ENCODE data around the gene CDH13.
A peak's percentile ranks its signal among the peaks of the same experiment; 100 is the strongest.

CDH13 gene

DNA sequence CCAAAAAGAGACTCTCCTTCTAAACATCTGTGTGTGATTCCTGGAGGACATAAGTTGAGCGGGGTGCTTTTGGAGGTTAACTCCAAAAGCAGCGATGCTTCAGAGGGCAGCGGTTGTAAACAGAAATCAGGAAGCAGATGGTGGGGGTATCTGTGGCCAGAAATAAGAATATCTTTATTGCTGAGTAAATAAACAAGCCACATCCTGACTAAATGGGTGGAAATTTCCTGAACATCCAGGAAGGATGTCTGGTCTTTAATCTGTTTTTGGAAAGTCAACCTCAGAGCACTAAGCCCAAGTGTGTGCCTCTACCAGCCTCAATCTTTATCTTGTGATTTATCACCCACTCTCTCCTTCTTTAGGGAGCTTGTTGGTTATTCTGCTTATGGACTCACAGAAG lies 123.3 kb downstream of the CDH13 start:
- DNase-seq, result no peak

DNA sequence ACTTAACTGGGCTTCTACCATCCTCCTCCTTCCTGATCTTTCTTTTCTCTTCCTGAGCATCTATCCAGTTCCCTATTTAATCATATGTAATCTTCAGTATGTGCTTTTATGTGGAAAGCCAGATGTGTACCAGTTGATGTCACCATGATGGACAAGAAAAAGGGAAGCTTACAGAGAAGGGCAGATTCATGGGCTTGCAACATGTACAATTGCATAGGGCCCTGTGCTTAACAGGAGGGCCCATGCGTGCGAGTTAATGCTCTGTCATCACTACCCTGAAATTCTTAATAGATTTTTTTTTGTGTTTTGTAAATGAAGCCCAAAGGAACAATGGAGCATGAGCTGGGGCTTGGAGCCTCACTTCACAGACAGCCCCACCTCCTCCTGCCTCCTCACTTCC lies 124.3 kb downstream of the CDH13 start:
- no peak for DNase-seq

DNA sequence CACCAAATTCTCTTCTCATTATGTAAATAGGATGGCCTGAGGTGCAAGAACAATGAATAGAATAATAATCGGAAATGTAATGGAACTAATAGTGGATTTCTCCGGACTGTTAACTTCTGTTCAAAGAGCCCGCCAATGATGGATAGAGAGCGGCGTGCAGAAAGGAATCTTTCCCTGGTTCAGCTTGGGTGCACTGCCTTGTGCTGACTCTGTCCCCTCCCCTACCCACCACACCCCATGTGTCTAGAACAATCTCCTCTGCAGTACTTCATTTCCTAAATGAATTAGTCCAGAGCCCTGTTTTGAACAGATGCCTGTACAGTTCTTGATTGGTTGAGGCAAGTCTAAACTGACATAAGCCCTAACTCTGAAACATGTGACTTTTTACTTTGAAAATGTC lies 125.4 kb downstream of the CDH13 start:
- DNase-seq, result no peak

DNA sequence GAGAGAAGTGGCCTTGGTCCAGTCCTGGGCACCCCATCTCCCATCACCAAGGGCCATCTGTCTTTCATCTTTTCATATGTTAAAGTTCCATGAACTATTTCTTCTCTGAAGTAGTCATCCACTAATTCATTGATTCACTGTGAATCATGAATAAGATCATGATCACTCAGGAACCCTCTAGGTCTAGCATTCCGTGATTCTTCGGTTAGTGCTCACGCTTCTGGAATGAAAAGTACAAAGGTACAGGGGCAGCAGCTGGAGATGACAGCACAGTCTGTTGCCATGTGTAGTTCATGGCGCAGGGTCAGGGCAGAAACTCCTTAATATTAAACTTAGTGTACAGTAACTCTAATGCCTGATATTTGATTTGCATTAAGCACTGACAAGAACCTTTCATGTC lies 127.1 kb downstream of the CDH13 start:
- peak; percentile 54 for DNase-seq

DNA sequence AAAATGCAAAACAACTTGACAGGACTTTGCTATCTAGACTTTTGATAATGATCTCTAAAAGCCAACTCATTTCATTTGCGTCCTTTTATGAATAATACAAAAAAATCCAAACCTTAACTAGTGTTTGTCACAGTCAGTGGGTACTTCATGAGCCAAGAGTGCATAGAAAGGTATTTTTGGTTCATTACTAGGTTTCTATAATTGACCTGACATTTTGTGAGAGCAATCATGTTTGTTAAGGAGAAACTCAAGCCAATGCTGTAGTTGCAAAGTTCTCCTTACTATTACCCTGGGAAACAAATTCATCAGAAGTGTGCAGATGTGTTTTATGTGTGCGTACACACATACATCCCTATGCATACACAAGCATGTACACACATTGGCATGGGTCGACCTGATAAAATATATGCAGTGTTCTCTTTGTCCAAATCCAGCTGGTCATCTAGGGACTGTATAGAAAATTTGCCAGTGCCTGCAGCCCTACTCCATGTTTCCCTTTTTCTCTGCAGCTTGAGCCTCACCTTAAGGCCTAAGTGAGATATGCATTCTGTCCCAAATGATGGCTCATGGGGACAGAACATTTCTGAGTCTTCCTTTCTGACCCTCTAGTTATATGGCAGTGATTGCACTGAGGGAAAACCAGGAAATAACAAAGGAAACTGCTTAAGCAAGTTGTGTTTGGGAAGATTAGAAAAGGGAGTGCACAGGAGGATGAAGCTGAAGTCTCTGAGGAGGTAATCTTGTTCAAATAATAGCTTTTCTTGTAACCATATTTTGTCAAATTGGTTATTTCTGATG lies 128.1 kb downstream of the CDH13 start:
- no peak for DNase-seq

DNA sequence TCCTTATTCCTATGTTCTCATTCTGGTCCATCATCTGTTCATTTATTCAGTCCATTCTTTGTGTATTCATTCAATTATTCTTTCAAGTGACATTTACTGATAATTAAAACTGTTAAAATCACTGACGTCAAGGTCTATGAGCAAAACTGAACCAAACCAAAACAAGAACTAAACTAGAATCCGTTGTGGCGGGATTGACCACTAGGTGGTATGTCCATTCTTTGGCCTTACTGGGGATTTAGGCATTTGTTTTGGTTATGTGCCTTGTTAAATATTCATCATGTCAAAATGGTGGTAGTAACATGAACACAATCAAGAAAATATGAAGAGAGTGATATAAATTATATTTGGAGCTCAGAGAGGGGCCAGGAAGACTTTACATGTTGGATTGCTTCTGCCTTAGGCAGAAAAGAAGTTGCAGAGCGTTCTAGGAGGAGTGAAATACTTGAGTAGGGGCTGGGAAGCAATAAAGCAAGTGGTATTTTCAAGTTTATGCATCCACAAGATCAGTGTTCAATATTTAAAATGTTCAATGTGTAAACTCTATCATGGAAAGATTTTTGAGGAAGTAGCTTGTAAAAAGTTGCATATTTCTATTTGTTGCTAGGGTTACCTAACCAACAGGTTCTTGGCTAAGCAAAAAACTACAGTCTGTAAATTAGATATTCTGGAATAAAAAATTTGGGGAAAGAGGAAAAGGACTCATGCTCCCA lies 129.0 kb downstream of the CDH13 start:
- no peak for DNase-seq

DNA sequence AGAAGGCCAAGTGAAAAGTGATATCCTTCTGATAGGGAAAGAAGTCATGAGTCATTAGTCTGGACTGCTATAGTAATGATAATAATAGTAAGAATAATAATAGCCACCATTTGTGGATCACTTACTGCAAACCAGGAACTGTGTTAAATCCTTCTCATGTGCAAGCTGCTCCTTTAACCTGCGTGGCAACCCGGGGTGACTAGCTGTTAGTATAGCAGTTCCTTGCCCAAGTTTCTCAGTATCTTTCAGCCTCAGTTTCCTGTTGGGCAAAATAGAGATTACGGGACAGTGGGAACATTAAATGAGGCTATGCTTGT lies 129.5 kb downstream of the CDH13 start:
- peak; percentile 21 for DNase-seq

DNA sequence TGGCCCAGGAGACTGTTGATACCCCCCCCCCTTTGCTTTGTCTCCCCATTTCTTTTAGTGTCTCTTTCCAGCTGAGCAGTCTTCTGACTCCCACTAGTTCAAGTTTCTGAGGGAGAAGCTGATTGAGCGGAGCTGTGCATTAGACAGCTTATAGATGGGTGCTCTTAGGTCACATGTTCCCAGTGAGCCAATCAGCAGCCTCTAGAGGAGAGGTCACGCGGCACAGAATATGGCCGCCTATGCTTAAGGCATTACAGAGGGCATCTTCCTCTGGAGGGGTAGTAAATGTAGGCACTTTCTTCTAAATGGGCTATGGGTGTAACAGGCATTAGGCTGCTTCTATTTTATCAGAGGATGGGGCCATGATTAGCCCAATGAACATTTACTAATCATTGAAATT lies 131.6 kb downstream of the CDH13 start:
- DNase-seq, result no peak

DNA sequence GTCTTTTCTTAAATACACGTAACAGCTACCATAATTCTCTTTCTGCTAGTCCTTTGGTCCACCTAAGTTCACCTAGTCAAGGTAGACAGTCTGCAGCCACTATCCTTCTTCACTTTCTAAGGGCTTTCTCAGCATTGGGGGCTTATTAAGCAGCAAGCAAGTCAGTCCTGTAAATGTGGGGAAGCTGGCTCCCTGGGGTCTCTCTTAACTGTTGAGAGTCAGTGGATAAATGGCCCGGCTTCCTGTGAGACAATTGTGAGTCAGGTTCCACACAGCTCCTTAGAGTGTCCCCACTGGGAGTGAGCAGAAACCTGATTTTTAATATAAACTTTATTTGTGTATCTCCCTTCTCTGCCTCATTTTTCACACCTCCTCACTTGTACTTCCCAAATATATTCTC lies 132.1 kb downstream of the CDH13 start:
- no peak for DNase-seq

DNA sequence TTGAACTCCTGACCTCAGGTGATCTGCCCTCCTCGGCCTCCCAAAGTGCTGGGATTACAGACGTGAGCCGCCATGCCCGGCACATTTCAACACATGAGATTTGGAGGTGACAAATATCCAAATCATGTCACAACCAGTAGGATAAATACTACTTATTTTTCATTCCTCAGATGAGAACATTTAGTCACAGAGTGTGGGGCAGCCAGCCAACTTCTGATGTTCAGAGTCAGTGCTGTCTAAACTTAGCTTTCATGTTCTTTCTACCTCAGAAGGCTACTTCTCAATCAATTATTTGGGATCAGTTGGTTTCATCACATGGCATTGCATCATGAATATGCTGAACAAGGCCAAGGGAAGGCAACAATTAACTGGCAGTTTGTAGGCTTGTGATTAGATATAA lies 134.5 kb downstream of the CDH13 start:
- peak; percentile 82 for DNase-seq

DNA sequence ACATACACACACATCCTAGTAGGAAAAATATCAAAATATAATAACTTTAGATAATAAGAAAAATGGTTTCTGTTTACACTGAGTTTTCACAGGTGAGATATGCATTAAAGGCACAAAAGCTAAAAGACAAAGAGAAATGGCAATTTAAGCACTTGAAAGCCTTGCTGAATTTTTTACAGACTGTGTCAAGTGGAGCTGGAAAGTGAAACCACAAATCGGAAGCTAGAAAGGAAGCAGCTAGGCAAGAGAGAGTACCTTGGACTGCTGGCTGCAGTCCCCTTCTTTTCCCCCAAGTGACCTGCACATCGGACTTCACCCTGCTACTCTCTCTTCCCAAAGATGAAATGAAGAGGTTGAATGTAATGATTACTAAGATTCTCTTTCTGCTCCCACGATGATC lies 135.1 kb downstream of the CDH13 start:
- DNase-seq, result peak; percentile 21

DNA sequence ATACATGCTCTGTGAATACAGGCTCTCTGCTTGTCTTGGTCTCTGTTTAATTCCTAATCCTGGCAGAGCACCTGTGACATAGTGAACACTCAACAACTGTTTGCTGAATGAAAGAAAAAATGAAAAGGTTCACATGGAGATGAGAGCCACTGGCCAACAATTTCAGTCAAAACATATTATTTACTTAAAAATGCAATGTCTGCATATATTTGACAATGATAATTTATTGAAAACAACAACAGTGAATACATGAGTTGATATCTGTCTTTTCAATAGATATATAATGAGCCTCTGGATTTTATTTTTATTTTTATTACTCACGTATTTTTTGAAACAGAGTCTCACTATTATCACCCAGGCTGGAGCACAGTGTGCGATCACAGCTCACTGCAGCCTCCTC lies 136.6 kb downstream of the CDH13 start:
- no peak for DNase-seq

DNA sequence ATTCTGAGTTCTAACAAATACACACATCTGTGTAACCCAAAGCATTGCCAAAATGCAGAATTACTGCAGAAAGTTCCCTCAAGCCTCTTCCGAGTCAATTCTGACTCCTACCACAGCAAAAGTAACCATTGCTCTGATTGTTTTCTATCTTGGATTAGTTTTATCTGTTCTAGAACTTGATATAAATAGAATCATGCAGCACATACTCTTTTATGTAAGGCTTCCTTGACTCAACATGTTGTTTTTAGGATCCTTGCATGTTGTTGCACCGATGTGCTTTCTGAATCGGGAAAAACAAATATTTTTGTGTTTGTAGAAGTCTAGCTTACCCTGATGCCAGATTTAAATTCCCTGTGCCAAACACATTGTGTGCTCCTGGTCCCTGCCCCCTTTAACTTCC lies 140.4 kb downstream of the CDH13 start:
- no peak for DNase-seq

DNA sequence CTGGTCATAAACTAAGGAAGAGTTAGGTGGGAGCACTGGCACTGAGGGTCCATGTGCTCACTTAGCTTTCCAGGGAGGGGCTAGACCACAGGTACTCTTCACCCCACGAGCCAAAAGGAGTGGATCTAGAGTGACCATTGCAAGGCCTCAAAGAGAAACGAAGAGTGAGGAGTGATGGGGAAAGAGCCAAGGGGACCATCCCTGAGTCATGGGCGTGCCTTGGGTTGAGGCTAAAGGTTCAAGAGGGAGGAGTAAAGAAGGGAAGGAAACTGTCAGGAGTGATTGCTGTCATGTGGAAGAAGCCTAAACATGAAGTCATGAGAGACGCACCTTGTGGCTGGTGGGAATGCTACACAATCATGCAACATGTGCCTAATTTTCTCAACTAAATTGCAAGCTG lies 141.0 kb downstream of the CDH13 start:
- no peak for DNase-seq

DNA sequence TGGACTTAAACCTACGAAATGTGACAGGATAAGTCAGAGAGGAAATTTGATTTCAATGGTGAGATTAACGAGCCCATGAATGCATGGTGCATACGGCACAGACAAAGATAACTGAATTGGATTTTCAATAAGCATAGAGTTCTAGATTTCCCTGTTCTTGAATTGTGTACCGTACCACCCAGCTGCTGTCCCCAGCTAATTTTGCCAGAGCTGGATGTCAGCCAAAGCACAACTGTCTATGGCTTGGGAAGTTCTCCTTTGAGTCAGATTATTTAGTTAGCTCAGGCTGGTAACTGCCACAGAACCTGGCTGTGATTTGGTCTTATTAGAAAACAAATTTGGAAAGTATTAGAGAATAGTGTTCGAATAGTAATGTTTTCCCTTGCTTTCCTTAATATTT lies 143.1 kb downstream of the CDH13 start:
- no peak for DNase-seq

DNA sequence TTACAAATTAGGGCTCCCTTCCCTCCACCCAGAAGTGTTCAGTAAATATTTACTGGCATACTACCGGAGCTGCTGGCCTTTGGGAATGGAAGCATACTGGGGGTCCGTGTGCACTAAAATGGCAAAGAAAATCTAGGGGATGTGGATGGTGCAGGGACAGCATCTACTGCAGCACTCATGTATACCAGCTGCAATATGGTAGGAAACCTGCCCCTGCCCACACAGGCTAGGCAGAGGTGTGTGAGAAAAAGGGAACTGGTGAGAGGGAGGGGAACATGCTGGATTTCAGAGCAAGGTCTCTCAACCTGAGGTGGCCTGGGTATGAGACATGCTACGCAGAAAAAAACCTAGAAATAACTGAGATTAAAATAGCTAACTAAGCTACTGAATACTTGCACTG lies 145.4 kb downstream of the CDH13 start:
- no peak for DNase-seq

DNA sequence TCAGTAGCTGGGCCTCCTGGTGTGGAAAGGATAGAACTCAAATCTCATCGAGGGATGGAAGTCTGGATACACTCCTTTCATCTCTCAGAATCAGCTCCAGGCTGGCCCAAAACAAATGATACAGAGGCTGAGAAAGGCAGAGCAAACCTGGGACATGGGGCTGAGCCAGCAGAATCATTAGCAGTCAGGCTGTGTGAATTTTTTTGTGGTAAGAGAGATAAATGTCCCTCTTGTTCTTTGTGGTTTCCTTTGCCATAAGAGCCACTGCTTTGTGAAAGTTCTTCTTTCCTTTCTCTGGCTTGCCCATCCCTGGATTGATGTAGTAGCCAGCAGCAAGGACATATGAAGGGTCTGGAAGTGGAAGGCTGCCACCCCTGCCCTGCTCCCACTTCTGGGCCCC lies 146.2 kb downstream of the CDH13 start:
- DNase-seq, result peak; percentile 14

DNA sequence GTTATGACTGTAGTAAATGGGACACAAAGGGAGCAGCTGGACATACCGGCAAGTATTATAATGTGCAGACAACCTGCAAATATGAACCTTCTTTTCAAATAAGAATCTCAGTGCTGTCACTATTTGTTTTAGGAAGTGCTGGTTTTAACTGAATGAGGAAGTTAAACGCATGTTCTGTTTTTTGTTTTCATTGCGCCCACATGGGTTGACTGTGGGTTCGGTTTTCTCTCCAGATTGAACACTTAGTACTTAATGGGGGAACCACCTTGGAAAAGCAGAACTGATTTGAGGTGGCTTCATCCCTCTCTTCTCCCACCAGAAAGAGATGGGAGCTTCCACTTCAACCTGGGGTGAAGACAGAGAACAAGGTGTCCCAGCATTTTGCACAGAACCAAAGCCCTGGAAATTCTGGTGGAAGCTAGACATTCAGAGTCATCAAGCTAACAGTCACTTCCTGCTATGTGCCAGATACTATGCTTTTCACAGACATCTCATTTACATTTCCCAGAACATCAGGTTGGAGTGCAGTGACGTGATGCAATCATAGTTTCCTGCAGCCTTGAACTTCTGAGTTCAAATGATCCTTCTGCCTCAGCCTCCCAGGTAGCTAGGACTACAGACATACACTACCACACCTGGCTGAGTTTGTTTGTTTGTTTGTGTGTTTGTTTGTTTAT lies 149.8 kb downstream of the CDH13 start:
- no peak for DNase-seq

DNA sequence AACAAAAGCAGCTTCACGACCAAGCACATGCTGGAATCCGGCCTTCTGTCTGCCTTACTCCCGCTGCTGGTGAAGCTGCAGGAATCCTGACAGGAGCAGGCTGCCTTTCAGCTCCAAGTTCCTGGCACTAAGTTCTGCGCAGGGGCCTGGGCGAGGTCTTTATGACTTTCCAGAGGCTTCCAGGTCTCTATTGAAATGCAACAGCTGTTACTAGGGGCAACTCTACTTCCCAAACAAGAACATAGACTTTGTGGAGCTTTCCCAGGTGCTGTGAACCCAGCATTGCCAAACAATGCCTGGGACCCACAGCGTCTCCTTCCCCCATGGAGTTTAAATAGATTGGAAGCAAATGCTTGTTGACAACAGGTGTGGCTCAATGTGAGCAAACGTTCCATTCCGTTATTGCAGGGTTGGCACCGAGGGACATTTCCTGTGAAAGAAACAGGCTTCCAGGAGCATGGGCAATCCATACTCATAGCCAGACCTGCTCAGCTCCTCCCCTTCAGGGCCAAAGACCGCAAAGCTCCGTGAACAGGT lies 156.0 kb downstream of the CDH13 start:
- no peak for DNase-seq

DNA sequence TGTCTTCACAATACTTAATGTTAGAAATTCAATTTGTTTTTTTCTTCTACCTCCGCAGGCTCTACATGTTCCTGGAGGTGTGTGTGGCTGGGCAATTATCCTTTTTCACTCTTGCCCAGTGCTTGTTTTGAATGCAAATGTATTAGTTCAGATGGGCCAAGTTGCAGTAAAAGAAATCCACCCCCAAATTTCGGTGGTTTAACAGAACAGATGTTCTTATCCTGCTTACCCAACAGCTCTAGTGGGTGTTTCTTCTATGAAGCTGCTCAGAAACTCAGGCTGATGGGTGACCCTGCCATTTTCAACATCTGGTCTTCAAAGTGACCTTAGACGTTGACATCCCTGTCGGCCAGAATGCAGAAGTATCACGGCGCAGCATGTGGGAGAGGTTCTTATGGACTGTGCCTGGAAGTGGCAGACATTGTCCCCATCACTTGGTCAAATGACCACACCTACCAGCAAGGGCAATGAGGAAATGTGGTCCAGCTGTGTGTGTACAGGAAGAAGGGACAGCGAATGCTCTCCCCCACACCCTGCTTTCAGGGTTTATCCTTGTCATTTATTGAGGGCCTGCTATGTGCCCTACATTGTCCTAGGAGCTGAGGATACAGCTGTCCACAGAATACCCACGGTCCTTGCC lies 157.3 kb downstream of the CDH13 start:
- DNase-seq, result no peak

DNA sequence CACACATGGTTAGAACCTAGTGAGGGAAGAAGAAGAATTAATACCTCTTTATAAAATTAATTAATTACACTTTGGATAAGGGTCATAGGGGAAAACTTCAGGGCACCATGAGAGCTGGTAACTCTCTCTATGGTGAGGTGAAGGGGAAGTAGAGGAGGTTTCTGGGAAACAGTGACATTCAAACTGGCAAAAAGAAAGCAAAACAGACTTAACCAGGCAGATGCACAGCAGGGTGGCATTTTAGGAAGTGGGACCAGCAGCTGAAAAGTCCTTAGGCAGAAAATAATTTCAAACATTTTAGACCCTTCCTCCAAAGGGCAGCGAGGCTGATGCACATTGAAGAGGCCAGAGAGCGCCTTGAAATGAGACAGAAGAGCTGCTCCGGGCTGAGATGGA lies 157.8 kb downstream of the CDH13 start:
- no peak for DNase-seq

DNA sequence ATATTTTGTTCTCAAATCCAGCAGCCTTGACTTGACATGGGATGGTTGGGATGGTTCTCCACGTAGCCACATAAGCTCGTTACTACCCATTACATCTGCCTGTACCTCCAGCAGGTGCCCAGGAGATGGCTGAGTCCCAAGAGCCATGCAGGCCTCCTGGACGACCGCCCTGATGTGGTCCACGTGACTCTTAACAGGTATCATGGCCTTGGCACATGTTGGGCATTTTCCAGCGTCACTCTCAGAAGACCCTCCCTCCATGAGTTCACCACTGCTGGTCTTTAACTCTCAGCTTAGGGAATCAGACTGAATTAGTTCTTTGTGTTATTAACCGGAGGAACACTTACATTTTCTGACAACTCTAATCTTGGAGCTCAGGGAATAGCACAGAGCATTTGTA lies 161.5 kb downstream of the CDH13 start:
- DNase-seq, result no peak

DNA sequence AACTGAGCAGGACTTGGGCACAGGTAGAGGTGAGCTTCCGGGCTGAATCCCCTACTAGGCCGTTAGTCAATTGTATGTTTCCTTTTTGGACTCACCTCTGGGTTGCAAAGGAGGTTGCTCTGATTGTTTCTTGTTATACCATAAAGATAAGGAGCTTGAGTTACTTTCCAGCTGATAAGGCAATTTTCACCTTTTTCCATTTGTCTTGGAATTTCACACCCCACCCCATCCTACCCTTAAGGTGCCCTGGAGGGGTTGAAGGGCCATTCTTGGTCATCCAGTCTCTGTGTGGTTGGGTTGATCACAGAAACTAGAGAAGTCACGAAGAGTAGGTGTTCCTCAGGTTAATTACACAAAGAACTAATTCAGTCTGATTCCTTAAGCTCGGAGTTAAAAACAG lies 162.2 kb downstream of the CDH13 start:
- no peak for DNase-seq
